HG03521 (cell line): ENCODE data around the gene BTBD18.

Experiments used
- ATAC-seq: cut with Tn5 transposase; IDR thresholded peaks from one replicate; pipeline ENCODE4 v1.9.1; 2021; ENCODE audit warnings: mild to moderate bottlenecking, moderate library complexity; ENCODE audit not compliant: unreplicated experiment

BTBD18 gene, protein sequence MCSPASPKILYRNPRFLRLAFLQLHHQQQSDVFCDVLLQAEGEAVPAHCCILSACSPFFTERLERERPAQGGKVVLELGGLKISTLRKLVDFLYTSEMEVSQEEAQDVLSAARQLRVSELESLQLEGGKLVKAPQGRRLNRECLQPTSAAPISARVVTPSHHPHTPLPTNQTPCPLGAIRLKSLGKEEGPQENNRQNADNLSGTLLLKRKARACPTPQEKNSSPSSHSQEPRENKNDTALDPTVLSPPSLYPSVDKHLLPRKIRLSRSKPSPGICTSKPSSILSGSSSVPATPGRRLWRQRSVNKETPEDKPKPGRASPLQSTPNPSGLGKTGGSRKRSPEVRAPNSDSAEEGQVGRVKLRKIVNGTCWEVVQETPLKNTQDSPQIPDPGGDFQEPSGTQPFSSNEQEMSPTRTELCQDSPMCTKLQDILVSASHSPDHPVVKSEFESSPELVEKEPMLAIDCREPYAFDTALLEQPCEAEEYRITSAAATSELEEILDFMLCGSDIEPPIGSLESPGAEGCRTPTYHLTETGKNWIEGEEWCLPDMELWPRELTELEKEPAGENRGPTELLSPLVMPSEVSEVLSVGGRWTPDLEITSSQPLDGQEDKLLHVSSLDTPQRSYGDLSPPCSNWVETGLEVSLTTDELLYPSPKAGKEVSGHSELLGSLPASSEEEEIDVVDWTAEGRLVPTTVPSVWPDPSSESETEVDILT

DNA sequence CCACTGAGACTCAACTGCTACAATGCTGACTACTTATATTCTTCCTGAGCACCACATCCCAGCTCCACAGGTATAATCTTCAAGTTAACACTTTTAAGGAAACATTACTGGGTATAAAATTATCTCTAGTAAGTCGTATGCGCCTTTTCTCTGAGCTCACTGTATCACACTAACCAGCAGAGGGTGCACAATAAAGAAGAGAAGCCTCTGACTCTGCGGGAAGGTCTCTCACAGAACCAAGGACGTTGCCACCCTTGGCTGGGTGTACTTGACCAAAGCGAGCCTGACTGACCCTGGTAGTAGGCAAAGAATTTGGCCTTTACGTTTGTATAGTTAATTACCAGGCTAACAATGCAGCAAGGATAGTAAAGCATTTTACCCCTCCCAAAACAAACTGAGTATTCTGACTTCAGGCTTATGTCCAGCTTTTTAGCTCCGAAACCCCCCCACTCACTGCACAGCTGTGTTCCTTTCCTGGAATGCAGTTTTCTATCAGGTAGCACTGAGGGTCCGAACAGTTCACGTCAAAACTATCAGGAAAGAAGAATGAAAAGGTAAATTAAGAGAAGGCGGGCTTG is at the start of gene BTBD18:
Gene BTBD18, minus strand, starts transcription at position 144 of the 578 bp plus-strand sequence. CDS start 631 bp downstream, outside the sequence.
- no peak for ATAC-seq

DNA sequence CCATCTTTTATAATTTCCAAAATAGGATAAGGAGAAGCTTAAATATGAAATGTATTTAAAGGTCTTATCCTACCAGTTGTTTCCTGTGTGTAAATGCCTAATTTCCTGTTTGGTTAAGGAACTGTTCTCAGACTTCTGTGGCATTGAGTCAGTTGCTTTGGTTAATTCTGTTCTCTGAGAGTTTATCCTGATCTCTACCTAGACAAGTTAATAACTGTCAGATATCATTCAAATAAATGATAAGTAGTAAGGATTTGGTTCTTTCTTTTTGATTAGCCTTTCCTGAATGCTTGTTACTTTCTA is 49.5 kb upstream of the BTBD18 start:
- no peak for ATAC-seq

DNA sequence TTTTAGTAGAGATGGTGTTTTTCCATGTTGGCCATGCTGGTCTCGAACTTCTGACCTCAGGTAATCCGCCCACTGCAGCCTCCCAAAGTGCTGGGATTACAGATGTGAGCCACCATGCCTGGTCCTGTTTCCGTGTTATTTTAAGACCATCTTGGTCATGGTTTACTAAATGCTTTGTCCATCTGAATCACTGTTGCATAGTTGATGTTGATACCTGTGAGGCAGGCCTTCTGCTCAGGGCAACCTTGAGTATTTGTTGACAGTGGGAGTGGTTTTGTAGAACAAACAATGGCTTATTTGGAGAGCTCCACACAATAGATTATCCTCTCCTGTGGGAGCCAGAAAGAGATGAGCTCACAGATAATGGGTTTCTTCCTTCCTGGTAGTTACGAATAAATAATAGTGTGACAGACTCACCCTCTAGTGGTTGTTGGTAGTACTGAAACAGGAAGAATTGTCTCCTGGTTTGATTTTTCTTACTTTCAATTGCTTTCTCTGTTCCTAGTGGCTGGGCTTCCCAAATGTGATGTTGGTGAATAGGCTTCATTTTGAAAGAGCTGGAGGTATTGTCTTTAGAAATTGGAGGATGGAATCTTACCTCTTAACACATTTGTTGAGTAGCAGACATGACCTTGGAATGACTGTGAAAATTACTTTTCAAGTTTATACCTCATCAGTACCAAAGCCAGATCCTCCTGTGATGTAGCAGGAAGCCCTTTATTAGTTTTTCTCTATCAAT is 49.0 kb upstream of the BTBD18 start:
- peak; percentile 74 for ATAC-seq

DNA sequence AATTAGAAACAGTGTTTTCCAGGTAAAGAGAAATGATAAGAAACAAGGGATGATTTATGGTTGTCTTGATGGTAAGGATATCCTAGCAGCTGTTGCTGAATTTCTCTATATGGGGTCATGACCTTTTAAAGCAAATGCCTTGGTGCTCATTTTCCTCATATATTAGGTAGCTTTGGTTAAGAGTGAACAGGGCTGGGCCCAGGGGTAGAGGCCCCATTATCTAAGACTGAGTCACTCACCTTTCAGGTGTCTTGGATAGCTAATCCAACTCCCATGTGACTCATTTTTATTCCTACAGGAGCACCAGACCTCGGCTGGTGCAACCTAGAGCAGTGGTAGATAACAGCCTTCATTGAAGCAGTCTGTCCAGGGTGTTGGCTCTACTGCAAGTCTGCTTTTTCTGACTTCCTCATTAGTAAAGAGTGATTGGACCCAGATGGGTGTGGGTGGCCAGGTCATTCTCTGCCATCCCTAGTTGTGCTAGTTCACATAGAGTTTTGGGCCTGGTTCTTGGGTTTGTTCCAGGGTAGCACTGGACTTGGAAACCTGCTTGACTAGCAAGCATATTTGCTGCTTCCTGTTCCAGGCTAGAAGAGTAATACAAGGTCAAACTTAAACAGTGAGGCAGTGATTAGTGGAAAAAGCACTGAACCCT is 47.4 kb upstream of the BTBD18 start:
- ATAC-seq = no peak

DNA sequence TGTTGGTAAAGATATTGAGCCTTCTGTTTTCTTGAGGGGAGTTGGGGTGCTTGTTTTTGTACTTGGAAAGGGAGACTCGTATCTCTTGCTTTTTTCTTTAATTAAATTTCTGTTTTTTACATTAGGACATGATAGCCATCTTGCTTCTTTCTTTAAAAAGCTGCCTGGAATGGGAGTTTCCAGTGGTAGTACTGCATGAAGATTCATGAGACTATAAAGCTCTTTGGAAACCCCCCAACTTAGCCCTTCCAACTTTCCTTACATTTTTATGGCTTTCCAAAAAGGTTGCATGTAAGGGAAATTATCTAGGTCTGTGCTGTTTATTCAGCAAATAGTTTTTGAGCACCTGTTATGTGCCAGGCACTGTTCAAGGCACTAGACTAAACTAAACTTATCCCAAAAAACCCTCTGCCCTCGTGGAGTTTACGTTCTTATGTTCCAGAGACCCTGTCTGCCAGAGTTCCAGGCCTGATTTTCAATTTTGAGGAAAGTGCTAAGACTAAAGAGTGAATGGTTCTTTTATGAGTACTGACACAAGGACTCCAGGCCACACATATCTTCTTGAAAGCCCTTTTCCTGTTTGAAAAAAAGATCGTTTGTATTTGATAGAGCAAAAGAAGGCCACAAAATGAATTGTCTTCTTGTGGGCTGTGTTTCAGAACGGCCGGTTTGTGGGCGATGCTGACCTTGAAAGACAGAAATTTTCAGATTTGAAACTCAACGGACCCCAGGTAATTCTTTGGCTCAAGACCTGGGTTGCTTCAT is 41.9 kb upstream of the BTBD18 start:
- ATAC-seq = no peak

DNA sequence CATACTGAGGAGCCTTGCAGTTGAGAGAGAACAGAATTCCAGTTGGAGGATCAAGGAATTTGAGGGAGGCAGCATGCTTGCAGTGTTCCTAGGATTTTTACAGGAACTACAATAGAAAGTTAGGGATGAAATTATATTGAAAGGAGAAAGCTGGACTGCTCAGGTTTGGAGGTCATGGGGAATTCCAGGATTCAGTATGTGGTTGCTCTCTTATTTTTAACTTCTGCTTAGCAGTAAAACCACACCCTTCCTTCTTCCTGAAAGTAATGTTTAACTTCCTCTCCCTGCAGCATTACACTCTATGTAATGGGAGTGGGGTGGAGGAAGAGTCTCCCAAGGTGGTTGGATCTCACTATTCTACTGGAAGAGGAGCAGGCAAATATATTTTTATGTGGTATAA is 41.3 kb upstream of the BTBD18 start:
- ATAC-seq = no peak

DNA sequence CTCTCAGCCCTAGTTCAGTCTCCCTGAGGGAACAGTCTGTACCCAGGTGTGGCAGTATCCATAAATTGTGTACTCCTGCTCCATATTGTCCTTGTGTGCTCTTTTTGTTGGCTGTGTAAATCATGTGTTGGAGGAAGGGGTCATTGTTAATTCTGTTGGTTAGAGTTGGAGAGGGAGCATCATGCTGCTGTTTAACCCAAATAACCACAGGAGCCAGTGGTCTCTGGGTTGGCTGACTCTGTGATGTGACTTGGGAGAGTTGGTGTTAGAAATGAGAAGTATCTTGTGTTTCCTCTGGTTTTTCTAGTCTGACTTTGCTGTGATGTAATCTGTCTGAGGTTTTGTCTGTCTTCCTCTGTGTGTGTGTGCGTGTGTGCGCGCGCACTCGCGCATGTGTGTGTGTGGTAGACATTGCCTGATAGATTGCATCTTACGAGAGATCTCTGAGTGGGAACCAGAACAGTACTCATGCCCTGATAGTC is 40.5 kb upstream of the BTBD18 start:
- peak; percentile 93 for ATAC-seq

DNA sequence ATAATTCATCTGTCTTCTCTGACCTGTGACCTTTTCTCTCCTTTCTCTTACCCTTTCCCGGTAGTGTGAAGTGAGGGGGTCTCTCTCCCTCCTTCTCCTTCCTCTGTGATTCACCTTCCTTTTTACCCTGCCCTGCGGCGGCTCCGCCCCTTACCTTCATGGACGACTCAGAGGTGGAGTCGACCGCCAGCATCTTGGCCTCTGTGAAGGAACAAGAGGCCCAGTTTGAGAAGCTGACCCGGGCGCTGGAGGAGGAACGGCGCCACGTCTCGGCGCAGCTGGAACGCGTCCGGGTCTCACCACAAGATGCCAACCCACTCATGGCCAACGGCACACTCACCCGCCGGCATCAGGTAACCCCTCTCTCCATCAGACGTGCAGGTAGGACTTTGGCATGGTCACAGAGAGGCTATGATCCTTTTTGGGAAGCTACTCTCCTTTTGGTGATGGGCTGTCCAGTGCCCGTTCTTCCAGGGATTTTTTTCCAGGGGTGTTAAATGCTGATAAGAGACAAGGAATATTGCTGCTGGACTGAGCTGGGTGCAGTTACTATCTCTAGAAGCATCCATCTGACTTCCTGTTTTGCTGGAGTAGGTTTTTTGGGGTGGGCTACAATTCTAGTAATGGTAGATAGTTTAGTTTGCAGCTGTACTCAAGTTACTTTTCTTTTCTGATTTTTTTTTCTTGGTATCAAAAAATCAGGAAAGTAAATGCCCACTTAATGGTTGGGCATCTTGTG is 39.9 kb upstream of the BTBD18 start:
- ATAC-seq = no peak

DNA sequence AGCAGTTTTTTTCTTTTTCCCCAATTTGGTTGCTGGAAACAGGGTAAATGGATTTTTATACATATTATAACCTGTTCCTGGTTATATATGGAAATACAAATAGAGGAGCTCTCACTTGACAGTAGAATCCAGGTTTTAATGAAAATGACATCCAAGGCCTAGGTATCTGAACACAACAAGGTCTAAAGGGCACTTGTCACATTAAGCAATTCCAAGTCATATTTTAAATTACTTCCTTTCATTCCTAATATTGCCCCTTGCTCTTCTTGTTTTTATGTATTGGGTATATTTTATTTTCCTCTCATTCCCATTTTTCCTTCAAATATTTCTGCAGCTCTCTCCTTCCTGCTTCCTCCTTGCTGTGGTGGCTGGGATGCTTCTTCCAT is 37.1 kb upstream of the BTBD18 start:
- no peak for ATAC-seq

DNA sequence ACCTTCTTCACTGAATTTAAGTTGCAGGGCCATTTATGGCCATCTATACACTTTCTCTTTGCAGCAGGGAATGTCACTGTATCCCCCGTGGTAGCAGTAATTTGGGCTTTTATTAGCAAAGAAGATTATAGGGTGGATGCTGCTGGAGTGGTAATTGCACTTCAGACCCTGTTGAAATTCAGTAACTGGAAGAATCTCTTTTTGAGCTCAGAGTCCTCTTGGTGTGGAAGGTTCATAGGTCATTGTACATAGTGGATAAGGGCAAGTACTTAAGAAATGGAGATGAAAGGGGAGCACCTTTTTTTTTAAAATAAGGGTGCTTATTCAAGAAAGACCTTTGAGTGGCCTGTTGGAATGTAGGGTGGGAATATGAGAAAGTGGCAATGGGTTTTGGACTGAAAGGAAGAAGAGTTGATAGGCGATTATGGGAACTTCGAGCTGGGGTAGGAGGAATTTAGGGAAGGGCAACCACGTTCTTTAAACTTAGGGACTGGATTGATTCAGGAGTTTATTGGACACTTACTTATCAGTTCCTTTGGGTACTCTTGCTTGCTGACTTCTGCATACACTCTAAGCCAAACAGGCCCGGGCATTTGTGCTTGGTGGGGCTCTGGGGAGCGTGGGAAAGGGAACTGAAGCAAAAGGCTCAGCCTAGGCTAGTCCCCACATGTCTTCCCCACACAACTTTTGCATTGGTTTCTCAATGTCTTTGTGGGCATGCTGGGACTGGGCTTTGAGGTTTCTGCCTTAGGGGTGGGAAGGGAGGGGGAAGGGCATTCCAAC is 36.5 kb upstream of the BTBD18 start:
- ATAC-seq = no peak

DNA sequence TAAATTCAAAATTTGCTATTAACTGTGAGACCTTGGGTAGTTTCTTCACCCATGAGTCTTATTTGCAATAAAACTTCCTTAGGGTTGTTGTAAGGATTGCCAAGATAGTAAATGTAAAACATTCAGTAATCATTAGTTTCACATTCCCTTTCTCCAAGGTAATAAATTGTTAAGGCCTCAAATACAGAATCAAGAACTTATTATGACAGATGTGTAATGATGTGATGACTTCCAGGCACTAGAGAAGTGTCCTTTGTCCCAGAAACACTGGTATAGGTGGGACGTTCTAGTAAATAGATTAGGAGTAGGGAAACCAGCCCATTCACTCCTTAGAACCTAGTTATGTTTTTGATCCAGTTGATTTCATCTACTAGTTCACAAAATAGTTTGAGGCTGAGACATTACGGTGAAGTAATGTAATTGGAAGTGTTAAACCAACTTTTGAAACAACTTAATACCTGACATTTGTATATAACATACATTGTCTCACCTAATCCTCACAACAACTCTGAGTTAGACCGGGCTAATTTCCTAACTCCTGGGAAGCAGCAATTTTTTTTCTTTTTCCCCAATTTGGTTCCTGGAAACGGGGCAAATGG is 35.5 kb upstream of the BTBD18 start:
- ATAC-seq = no peak

DNA sequence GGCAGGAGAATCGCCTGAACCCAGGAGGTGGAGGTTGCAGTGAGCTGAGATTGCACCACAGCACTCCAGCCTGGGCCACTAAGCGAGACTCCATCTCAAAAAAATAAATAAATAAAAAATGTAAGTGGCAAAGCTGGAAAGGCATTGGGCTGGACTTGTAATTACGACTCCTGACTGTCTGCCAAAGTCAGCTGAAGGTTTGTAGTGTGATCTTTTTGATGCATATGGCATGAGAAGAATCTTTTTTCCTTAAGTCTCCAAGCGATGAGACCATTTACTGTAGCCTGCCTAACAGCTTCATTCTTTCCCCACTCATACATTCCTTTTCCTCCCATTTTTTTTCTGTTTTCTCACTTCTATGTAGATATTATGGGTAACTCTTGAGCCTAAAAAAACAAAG is 34.8 kb upstream of the BTBD18 start:
- no peak for ATAC-seq

DNA sequence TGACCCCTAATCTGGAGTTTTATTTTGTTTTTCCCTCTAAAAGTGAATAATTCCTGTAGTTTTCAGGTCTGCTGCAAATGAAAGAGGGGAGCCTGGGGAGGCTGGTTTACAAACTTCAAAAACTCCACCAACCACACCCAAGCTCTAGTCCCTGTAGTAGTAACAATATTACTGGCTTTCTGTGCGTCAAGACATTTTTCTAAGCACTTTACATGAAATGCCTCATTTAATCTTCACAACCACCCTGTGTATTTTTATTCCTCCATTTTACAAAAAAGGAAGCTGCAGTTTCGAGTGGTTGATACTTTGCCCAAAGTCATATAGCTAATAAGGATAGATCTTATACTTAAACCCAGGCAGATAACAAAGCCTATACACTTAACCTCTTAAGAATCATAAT is 33.5 kb upstream of the BTBD18 start:
- ATAC-seq = no peak

DNA sequence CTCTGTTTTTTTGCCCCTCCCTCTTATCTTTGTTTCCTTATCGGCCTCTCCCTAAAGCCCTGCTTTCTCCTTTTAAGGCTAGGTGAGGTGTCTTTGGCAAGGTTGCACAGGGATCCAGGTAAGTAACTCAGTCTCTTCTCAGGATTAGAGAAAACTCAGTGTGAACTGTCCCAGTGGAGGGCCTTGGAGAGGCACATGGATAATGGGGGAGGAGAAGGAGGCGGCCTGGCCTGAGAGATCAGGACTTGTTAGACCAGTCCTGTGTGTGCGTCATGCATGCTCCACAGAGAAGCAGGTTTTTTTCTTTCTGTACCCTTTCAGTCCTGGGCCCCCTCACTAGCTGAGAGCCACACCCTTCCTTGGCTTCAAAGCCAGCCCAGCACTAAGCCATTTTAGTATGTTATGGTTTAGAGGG is 29.9 kb upstream of the BTBD18 start:
- no peak for ATAC-seq

DNA sequence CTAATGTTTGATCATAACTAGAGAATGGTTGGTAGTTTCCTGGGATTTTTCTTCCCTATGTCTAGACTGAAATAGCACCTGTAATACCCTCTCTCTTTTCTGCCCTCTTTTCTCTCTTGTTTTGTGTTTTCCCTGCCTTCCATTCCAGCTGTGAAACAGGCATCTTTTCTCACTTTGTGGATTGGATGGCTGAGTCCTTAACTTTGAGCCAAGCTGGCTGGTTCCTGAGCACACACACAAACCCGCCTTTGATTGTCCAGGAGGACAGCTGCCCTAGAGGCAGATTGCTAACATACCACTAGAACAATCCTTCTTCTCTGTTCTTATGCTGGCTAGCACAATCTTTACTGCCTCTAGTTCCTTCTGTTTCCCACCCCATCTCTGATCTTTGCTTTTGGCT is 27.7 kb upstream of the BTBD18 start:
- no peak for ATAC-seq

DNA sequence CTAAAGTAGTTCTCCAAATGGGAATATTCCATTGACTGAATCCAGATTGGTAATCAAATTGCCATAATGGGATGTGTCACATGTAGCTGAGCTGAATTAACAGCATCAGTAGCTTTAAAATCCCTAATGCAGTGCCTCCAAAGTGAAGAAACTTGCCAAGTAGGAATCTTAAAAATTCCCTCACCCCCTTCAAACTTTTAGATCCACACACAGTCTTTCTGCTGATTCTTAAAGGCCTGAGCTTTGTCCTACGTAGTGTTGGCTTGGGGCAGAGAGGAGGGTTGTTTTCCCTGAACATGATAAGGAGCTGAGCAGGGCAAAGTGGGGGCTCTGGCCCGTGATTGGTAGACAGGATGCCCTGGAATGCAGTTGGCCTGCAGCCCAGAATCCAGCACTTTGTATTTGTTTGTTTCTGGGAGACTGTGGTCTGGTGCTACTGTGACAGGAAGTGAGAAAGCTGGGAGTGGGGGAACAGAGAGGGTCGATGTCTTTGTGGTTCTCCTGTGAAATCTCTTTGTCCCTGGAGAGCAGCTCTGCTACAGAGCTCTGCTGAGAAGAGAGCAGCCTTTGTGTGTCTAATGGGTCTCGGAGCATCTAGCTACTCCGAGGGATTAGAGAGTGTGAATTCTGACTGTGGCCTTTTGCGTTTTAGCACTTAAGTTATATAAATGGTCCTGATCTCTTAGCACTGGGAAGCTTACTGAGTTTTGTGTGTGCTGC is 26.9 kb upstream of the BTBD18 start:
- ATAC-seq = no peak

DNA sequence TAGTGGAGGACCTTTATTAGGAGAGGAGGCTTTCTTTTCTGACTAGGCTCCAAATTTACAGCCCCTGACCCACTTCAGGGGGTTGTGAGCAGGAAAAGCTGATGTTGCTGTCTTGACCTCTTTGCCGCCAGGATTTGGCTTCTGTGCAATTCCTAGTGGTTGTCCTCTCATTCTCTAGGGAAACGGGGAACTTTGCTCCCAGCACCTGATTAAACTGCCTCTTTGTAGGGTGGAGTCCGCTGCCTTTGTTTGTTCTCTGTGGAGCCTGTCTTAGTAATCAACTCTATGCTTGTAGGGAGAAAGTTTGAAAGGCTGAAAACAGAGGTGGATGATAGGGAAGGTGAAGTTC is 26.3 kb upstream of the BTBD18 start:
- ATAC-seq = no peak
